ENCODE data around the gene WDPCP.
"Not testable (repeated sequence)": the region's sequence is repeated elsewhere in the genome, so short reads cannot be mapped to it uniquely, and the experiment has no call there.

- TF ChIP-seq EZH2 (IDR thresholded peaks at IDR 0.05; ENCODE audit: low read depth, unreplicated experiment); CTCF (conservative IDR thresholded peaks at IDR 0.05; ENCODE audit: low read depth in 2 of 2); JUNB (IDR thresholded peaks at IDR 0.05; ENCODE audit: unreplicated experiment); STAT1 (IDR thresholded peaks at IDR 0.05; ENCODE audit: unreplicated experiment); CREB1 (CRISPR knock-in tag; IDR thresholded peaks at IDR 0.05; ENCODE audit: low read depth); POLR2AphosphoS5 (IDR thresholded peaks at IDR 0.05; ENCODE audit: low read depth): not testable (repeated sequence)
These were observed 35.5 kb upstream of the WDPCP start for GRCh38 chr2:63623763-63624162.
